Fibroblast of lung (primary cell): Measurements from ENCODE around the gene MOCS3. TPM values are rescaled to one million over a fixed set of nuclear protein-coding genes. Genes with fewer than 3 reads are reported as not detected.

Experiments
- DNase-seq, 2 donors: peaks; one replicate each; pipeline versions ENCODE4 v3.0.0 to v3.0.0-alpha.2; 2010; ENCODE audit warnings: low read depth in 2 of 2
- H2AFZ ChIP-seq: 2 replicates; pipeline ENCODE4 v1.5.1; 2012; ENCODE audit warnings: low read length, control low read depth, inconsistent platforms
- H3K27ac ChIP-seq: 2 replicates; pipeline ENCODE4 v1.5.1; 2011; ENCODE audit warnings: low read length, control low read depth; ENCODE audit not compliant: insufficient read depth
- H3K27me3 ChIP-seq: 2 replicates; pipeline ENCODE4 v1.5.1; 2011; ENCODE audit warnings: mild to moderate bottlenecking, low read length; ENCODE audit not compliant: control insufficient read depth, insufficient read depth
- H3K36me3 ChIP-seq: 2 replicates; pipeline ENCODE4 v1.5.1; 2011; ENCODE audit warnings: low read length; ENCODE audit not compliant: control insufficient read depth, insufficient read depth
- H3K4me1 ChIP-seq: 2 replicates; pipeline ENCODE4 v1.5.1; 2011; ENCODE audit warnings: low read length; ENCODE audit not compliant: control insufficient read depth, insufficient read depth; ENCODE audit errors: extremely low read depth
- H3K4me2 ChIP-seq: 2 replicates; pipeline ENCODE4 v1.5.1; 2011; ENCODE audit warnings: low read length, control low read depth; ENCODE audit not compliant: insufficient read depth; ENCODE audit errors: extremely low read depth
- H3K4me3 ChIP-seq, 4 experiments: fragments of 200-600 bp in 1 of 4; sonication (generic) in 1 of 4; replicated peaks in 1 of 4; 2 replicates each; pipeline ENCODE4 v1.5.1; 2011 to 2016; ENCODE audit warnings: low read length in 4 of 4, low read depth in 3 of 4, mild to moderate bottlenecking in 3 of 4, control low read depth in 2 of 4, inconsistent platforms in 1 of 4, mixed read lengths in 1 of 4; ENCODE audit not compliant: insufficient read depth in 1 of 4; ENCODE audit errors: control extremely low read depth in 1 of 4
- H3K79me2 ChIP-seq: 2 replicates; pipeline ENCODE4 v1.5.1; 2012; ENCODE audit warnings: mild to moderate bottlenecking, low read length, inconsistent platforms; ENCODE audit not compliant: control insufficient read depth, insufficient read depth
- H3K9ac ChIP-seq: 2 replicates; pipeline ENCODE4 v1.5.1; 2011; ENCODE audit warnings: mild to moderate bottlenecking, low read length, control low read depth; ENCODE audit not compliant: insufficient read depth
- H3K9me3 ChIP-seq: 2 replicates; pipeline ENCODE4 v1.5.1; 2012; ENCODE audit warnings: low read depth, low read length; ENCODE audit not compliant: control insufficient read depth, insufficient read depth
- H4K20me1 ChIP-seq: 2 replicates; pipeline ENCODE4 v1.5.1; 2011; ENCODE audit warnings: low read length; ENCODE audit not compliant: control insufficient read depth, insufficient read depth; ENCODE audit errors: extremely low read depth
- CTCF ChIP-seq, 2 donors: IDR thresholded peaks in 1 of 2; conservative IDR thresholded peaks in 1 of 2; 1 replicate in 1 of 2; 2 replicates in 1 of 2; pipeline ENCODE4 v1.5.1; 2011 to 2012; ENCODE audit warnings: low read length in 2 of 2, control low read depth in 1 of 2, inconsistent platforms in 1 of 2, low read depth in 1 of 2, mild to moderate bottlenecking in 1 of 2
- EZH2 ChIP-seq: IDR thresholded peaks from 2 replicates; pipeline ENCODE4 v1.5.1; 2012; ENCODE audit warnings: low read length, control low read depth, mild to moderate bottlenecking; ENCODE audit errors: missing control alignments
- polyA minus RNA-seq: library from RNA; depleted of rRNA, polyadenylated mRNA; stranded (reverse); fragments of >200 nt; gene quantifications from 2 replicates; pipeline ENCODE4 v1.2.3, GENCODE V29; 2011; ENCODE audit warnings: low replicate concordance
- polyA plus RNA-seq, 2 donors: library from polyadenylated mRNA; depleted of rRNA in 1 of 2; stranded (reverse) in 1 of 2; unstranded in 1 of 2; fragments of >200 nt; gene quantifications; 2 replicates each; pipeline ENCODE4 v1.2.1, GENCODE V29; 2011 to 2012; ENCODE audit warnings: missing spikeins in 1 of 2
- total RNA-seq: library from RNA; depleted of rRNA; stranded (reverse); fragments of >200 nt; gene quantifications from 2 replicates; pipeline ENCODE4 v1.2.1, GENCODE V29; 2014

MOCS3 gene, protein sequence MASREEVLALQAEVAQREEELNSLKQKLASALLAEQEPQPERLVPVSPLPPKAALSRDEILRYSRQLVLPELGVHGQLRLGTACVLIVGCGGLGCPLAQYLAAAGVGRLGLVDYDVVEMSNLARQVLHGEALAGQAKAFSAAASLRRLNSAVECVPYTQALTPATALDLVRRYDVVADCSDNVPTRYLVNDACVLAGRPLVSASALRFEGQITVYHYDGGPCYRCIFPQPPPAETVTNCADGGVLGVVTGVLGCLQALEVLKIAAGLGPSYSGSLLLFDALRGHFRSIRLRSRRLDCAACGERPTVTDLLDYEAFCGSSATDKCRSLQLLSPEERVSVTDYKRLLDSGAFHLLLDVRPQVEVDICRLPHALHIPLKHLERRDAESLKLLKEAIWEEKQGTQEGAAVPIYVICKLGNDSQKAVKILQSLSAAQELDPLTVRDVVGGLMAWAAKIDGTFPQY
- total RNA-seq (9.2 and 10.1 TPM in 2 replicates), polyA plus RNA-seq (3.7 and 4.5 TPM in 2 replicates), polyA minus RNA-seq (5.4 and 7.3 TPM in 2 replicates)
- 3.3 and 4.0 TPM in 2 replicates for polyA plus RNA-seq (2012)

GRCh38 chr20:50958615-50959542 lies at the start of gene MOCS3:
Gene MOCS3 (plus strand): TSS chr20:50958818. CDS start chr20:50958843, 25 bp downstream.
- Histone ChIP-seq H3K9me3 (no peaks in the 10 kb centered on the region), H3K27ac (peak within 1 kb of the TSS; percentile 93), H3K4me1 (peaks cover 3% of the 10 kb centered on the region), H3K27me3 (no peaks in the 10 kb centered on the region), H2AFZ (peak within 1 kb of the TSS; percentile 84), H3K4me3 (peak within 1 kb of the TSS; percentile 55 to 97 (median 84)), H3K36me3 (no peaks in the 10 kb centered on the region), H3K4me2 (peak within 1 kb of the TSS; percentile 99), H3K79me2 (peaks cover 65% of the 10 kb centered on the region), H3K9ac (peak within 1 kb of the TSS; percentile 97), H4K20me1 (no peaks in the 10 kb centered on the region)
- DNase-seq: peak; percentile 92 to 95
- TF ChIP-seq CTCF (conservative IDR thresholded peaks at IDR 0.05 in 1 of 2, IDR thresholded peaks at IDR 0.05 in 1 of 2; ENCODE audit: low read depth in 1 of 2, low read length in 2 of 2) (no peak), EZH2 (no peak)

DNA sequence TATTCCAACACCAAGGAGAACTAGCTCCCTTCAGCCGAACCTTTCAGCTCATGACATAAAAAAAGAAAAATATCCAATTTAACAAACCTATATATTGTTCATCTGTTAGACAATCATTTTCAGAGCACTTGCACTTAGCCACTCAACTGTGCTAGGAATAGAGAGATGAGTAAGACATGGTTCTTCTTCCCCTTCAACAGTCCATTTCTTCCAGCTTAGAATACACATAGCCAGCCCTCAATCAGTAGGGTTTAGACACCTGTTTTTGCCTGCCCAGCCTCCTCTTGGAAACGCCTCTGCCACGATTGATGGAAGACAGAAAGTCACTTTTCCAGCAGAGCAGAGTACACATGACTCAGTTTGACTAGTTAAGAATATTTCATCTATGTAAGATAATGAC lies 49.2 kb upstream of the MOCS3 start:
- H3K4me3 ChIP-seq: no peak overlapping the region
- TF ChIP-seq CTCF (conservative IDR thresholded peaks at IDR 0.05 in 1 of 2, IDR thresholded peaks at IDR 0.05 in 1 of 2; ENCODE audit: low read depth in 1 of 2, low read length in 2 of 2) (no peak), EZH2 (no peak)
- no peak overlapping the region for H3K4me2 ChIP-seq
- H3K9me3 ChIP-seq: no peaks in the 10 kb centered on the region
- H3K79me2 ChIP-seq: peaks cover 94% of the 10 kb centered on the region
- no peaks in the 10 kb centered on the region for H3K27me3 ChIP-seq
- no peak for DNase-seq
- peaks cover 20% of the 10 kb centered on the region for H3K4me1 ChIP-seq
- H3K9ac ChIP-seq: no peak overlapping the region
- H3K27ac ChIP-seq: no peak overlapping the region
- no peak overlapping the region for H2AFZ ChIP-seq
- H4K20me1 ChIP-seq: peaks cover 4% of the 10 kb centered on the region
- H3K36me3 ChIP-seq: no peaks in the 10 kb centered on the region

- no peak overlapping the region for H3K9ac ChIP-seq
- H3K4me2 ChIP-seq: peak overlapping the region; percentile 27
- H3K9me3 ChIP-seq: no peaks in the 10 kb centered on the region
- no peaks in the 10 kb centered on the region for H3K36me3 ChIP-seq
- peaks cover 25% of the 10 kb centered on the region for H3K4me1 ChIP-seq
- peaks cover 3% of the 10 kb centered on the region for H4K20me1 ChIP-seq
- H3K27ac ChIP-seq: peak overlapping the region; percentile 45
- H2AFZ ChIP-seq: no peak overlapping the region
- peaks cover 93% of the 10 kb centered on the region for H3K79me2 ChIP-seq
- no peak for TF ChIP-seq EZH2
- no peak for TF ChIP-seq CTCF (conservative IDR thresholded peaks at IDR 0.05 in 1 of 2, IDR thresholded peaks at IDR 0.05 in 1 of 2; ENCODE audit: low read depth in 1 of 2, low read length in 2 of 2)
- DNase-seq: peak; percentile 59 to 64
- no peaks in the 10 kb centered on the region for H3K27me3 ChIP-seq
- no peak overlapping the region for H3K4me3 ChIP-seq
Measured at GRCh38 chr20:50911030-50911429, 47.6 kb upstream of the MOCS3 start.
